Rectal smooth muscle tissue (tissue), 1 donor: ENCODE data around the gene EPHA6.
"Not testable (repeated sequence)": the region's sequence is repeated elsewhere in the genome, so short reads cannot be mapped to it uniquely, and the experiment has no call there.

Source experiments
- H3K27ac ChIP-seq: one replicate; pipeline ENCODE4 v1.7.0; 2013; ENCODE audit warnings: low read depth, low read length, inconsistent platforms
- H3K27me3 ChIP-seq: one replicate; pipeline ENCODE4 v1.7.0; 2013; ENCODE audit warnings: low read length; ENCODE audit not compliant: control insufficient read depth, insufficient read depth
- H3K36me3 ChIP-seq: one replicate; pipeline ENCODE4 v1.7.0; 2013; ENCODE audit warnings: low read length; ENCODE audit not compliant: control insufficient read depth, insufficient read depth
- H3K4me1 ChIP-seq: one replicate; pipeline ENCODE4 v1.7.0; 2013; ENCODE audit warnings: low read length; ENCODE audit not compliant: control insufficient read depth, insufficient read depth
- H3K4me3 ChIP-seq: one replicate; pipeline ENCODE4 v1.7.0; 2013; ENCODE audit warnings: low read length
- H3K9ac ChIP-seq: one replicate; pipeline ENCODE4 v1.7.0; 2013; ENCODE audit warnings: low read length

Gene EPHA6

DNA sequence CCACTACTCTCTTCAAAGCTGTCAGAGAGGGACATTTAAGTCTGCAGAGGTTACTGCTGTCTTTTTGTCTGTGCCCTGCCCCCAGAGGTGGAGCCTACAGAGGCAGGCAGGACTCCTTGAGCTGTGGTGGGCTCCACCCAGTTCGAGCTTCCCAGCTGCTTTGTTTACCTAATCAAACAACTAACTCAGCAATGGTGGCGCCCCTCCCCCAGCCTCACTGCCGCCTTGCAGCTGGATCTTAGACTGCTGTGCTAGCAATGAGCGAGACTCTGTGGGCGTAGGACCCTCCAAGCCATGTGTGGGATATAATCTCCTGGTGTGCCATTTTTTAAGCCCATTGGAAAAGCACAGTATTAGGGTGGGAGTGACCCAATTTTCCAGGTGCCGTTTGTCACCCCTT, 733.2 kb downstream of the EPHA6 start:
- not testable (repeated sequence) for H3K36me3 ChIP-seq, H3K4me1 ChIP-seq, H3K27me3 ChIP-seq, H3K27ac ChIP-seq, H3K9ac ChIP-seq, H3K4me3 ChIP-seq

GRCh38 chr3:97550408-97550807, 736.0 kb downstream of the EPHA6 start:
- Histone ChIP-seq H3K27me3 (no peaks in the 10 kb centered on the region), H3K4me3 (no peak overlapping the region), H3K27ac (no peak overlapping the region), H3K9ac (no peak overlapping the region), H3K36me3 (no peaks in the 10 kb centered on the region), H3K4me1 (no peaks in the 10 kb centered on the region)

- H3K4me1 ChIP-seq: no peaks in the 10 kb centered on the region
- H3K27me3 ChIP-seq: no peaks in the 10 kb centered on the region
- no peak overlapping the region for H3K27ac ChIP-seq
- no peak overlapping the region for H3K9ac ChIP-seq
- no peaks in the 10 kb centered on the region for H3K36me3 ChIP-seq
- no peak overlapping the region for H3K4me3 ChIP-seq
Measured at GRCh38 chr3:97552186-97552585, 737.8 kb downstream of the EPHA6 start.

GRCh38 chr3:97575742-97576141, 761.3 kb downstream of the EPHA6 start:
- no peaks in the 10 kb centered on the region for H3K27me3 ChIP-seq
- no peak overlapping the region for H3K9ac ChIP-seq
- no peak overlapping the region for H3K4me3 ChIP-seq
- no peaks in the 10 kb centered on the region for H3K36me3 ChIP-seq
- peaks cover 3% of the 10 kb centered on the region for H3K4me1 ChIP-seq
- H3K27ac ChIP-seq: no peak overlapping the region

DNA sequence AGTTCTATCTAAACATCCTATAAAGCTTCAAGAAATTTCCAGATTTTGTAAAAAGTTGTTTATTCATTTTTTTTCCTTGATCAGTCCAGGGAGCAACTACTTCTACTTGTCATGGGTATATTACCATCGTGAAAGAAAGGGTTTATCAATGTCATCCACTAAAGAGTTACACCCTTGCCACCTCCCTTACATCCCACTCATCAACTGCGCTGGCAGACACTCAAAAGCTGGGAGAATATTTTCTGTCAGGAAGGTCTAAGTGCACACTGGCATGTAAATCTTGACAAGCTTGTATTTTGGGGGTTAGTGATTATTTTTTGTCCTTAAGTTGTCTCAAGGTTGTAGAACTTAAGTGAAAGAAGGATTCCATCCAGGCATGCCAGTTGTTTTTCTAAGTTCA, 761.8 kb downstream of the EPHA6 start:
- Histone ChIP-seq H3K27ac (no peak overlapping the region), H3K4me1 (peaks cover 3% of the 10 kb centered on the region), H3K4me3 (no peak overlapping the region), H3K9ac (no peak overlapping the region), H3K27me3 (no peaks in the 10 kb centered on the region), H3K36me3 (no peaks in the 10 kb centered on the region)

- Histone ChIP-seq H3K4me1 (peaks cover 3% of the 10 kb centered on the region), H3K4me3 (no peak overlapping the region), H3K27ac (no peak overlapping the region), H3K36me3 (no peaks in the 10 kb centered on the region), H3K9ac (no peak overlapping the region), H3K27me3 (no peaks in the 10 kb centered on the region)
Measured at GRCh38 chr3:97579365-97579764, 765.0 kb downstream of the EPHA6 start.

DNA sequence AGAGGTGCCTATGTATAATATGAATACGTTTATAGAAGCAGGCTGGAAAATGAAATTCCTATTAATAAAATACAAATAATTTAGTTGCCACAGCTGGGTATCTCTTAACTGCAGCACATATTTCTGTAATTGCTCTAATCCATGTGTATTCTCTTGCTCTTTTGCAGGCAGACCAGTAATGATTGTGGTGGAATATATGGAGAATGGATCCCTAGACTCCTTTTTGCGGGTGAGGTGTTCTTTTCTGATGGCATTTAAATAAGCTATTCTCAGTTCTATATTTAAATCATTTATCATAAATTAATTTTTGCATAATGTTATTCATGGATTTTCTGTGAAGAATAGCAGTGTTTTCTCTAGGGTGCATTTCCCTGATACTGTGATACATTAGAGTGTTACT, 796.2 kb downstream of the EPHA6 start:
- Histone ChIP-seq H3K27me3 (no peaks in the 10 kb centered on the region), H3K36me3 (no peaks in the 10 kb centered on the region), H3K27ac (no peak overlapping the region), H3K9ac (no peak overlapping the region), H3K4me3 (no peak overlapping the region), H3K4me1 (no peaks in the 10 kb centered on the region)

DNA sequence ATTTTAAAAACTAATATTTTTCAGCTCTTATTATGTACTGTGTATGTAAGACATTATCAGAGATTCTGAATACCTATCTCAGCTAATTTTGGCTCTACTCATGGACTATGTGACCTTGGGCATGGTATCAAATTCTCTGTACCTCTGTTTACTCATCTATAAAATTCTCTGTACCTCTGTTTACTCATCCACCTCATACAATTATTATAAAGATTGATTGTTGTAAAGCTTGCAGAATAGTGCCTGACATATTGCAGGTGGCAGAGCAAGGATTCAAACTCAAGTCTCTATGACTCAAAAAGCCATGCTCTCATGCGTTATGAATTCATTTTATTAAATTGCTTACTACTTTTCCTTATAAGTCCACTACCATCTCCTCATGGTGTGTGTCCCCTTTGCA, 798.2 kb downstream of the EPHA6 start:
- H3K27me3 ChIP-seq: no peaks in the 10 kb centered on the region
- H3K4me1 ChIP-seq: no peaks in the 10 kb centered on the region
- H3K36me3 ChIP-seq: no peaks in the 10 kb centered on the region
- no peak overlapping the region for H3K27ac ChIP-seq
- no peak overlapping the region for H3K4me3 ChIP-seq
- no peak overlapping the region for H3K9ac ChIP-seq

- Histone ChIP-seq H3K9ac (no peak overlapping the region), H3K36me3 (no peaks in the 10 kb centered on the region), H3K27ac (no peak overlapping the region), H3K4me1 (no peaks in the 10 kb centered on the region), H3K4me3 (no peak overlapping the region), H3K27me3 (no peaks in the 10 kb centered on the region)
Measured at GRCh38 chr3:97613139-97613538, 798.7 kb downstream of the EPHA6 start.

DNA sequence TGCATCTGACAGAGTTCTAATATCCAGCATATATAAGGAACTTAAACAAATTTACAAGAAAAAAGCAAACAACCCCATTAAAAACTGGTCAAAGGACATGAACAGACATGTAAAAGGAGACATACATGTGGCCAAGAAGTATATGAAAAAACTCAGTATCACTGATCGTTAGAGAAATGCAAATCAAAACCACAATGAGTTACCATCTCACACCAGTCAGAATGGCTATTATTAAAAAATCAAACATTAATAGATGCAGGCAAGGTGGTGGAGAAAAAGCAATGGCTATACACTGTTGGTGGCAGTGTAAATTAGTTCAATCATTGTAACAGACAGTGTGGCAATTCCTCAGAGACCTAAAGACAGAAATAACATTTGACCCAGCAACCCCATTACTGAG, 806.1 kb downstream of the EPHA6 start:
- not testable (repeated sequence) for H3K27ac ChIP-seq, H3K4me3 ChIP-seq, H3K27me3 ChIP-seq, H3K36me3 ChIP-seq, H3K4me1 ChIP-seq, H3K9ac ChIP-seq

DNA sequence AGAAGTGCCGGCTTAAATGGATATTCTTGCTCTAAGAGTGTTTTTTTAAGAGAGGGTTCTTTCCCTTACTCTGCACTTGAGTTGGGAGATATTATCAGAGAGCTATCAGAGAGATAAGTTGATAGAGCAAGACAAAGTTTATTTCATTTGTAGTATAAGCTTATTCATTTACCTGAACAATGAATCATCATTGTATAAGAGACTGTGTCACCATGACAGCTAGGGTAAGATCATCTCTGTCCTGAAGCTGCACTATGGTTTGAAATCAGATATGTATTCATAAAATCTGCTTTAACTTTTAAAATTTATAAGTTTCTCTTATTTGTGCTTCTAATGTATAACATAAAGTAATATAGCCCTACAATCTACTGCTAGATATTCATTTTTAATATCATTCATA, 822.1 kb downstream of the EPHA6 start:
- Histone ChIP-seq H3K36me3 (no peaks in the 10 kb centered on the region), H3K4me3 (no peak overlapping the region), H3K27me3 (no peaks in the 10 kb centered on the region), H3K4me1 (no peaks in the 10 kb centered on the region), H3K27ac (no peak overlapping the region), H3K9ac (no peak overlapping the region)

DNA sequence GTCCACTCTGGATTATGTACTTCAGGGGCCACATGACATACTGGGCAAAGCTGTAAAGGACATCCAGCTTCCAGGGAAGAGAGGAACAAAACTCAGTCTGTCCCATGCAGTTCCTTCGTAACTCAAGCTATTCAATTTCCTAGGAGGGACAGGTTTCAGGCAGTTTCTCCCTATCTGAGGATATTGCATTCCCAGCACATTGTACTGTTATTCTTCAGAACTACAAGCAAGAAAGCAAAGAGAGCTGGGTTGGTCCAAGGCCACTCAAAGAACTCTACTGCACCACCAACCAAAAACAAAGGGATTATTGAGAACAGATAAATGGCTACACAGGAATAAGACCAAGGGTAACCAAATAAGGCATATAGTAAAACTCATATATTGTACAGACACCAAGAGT, 832.5 kb downstream of the EPHA6 start:
- Histone ChIP-seq H3K36me3 (no peaks in the 10 kb centered on the region), H3K9ac (no peak overlapping the region), H3K4me3 (no peak overlapping the region), H3K27ac (no peak overlapping the region), H3K27me3 (no peaks in the 10 kb centered on the region), H3K4me1 (no peaks in the 10 kb centered on the region)

DNA sequence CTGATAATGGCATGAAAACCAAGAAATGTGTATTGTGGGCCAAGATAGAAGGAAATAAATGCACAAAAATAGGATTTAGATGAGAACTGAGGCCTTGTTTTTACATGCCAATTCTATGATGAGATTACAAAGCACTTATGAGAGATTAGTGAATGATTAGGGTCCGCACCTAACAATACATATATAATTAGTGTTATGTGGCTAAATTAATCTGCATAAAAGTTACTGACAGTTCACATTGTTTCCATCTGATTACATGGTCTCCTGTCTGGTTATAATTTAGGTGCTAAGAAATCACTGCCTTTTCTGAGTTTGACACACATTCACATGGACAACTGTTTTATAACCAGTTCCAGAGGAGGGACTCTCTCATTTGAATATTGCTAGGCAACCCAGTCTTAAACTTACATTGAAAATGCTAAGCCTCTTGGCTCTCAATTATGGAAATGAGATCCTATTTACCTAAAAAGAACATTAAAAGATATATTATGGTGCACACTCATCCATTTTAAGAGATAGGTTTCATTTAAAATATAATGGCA, 833.1 kb downstream of the EPHA6 start:
- no peak overlapping the region for H3K27ac ChIP-seq
- no peaks in the 10 kb centered on the region for H3K36me3 ChIP-seq
- no peaks in the 10 kb centered on the region for H3K27me3 ChIP-seq
- no peaks in the 10 kb centered on the region for H3K4me1 ChIP-seq
- no peak overlapping the region for H3K9ac ChIP-seq
- H3K4me3 ChIP-seq: no peak overlapping the region
